ENCODE results near the gene ZNF282. TPM values are rescaled to one million over a fixed set of nuclear protein-coding genes. Genes with fewer than 3 reads are reported as not detected.
"Not testable (repeated sequence)": the region's sequence is repeated elsewhere in the genome, so short reads cannot be mapped to it uniquely, and the experiment has no call there.

ZNF282 gene
- total RNA-seq, 1 experiment from 2014 or later: 7.4 TPM

DNA sequence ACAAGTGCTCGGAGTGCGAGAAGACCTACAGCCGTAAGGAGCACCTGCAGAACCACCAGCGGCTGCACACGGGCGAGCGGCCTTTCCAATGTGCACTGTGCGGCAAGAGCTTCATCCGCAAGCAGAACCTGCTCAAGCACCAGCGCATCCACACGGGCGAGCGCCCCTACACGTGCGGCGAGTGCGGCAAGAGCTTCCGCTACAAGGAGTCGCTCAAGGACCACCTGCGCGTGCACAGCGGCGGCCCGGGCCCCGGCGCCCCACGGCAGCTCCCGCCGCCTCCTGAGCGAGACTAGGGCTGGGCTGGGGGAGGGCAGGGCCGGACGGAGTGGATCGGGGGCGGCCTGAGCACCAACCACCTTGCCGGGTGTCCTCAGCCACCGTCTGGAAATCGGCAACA is 29.0 kb downstream of the ZNF282 start:
- DNase-seq (ENCODE audit: low spot score): no peak

DNA sequence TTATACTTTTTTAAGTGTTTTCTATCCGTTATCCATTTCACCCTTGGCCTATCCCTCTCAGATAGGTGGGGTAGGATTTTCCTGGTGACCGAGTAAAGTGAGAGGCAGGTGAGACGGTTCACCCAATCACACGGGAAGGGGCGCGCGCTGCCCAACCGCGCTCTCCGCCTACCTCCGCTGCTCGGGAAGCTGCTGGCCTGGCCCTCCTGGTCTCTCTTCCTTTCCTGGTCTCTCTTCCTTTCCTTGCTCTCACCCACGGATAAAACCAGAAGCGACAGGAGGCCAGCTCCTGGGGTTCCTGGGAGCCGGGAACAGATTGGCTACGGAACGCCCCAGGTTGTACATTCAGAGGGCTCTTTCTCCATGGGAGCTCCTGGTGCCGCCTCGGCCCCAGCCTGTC is 29.8 kb downstream of the ZNF282 start:
- no peak for DNase-seq (ENCODE audit: low spot score)

DNA sequence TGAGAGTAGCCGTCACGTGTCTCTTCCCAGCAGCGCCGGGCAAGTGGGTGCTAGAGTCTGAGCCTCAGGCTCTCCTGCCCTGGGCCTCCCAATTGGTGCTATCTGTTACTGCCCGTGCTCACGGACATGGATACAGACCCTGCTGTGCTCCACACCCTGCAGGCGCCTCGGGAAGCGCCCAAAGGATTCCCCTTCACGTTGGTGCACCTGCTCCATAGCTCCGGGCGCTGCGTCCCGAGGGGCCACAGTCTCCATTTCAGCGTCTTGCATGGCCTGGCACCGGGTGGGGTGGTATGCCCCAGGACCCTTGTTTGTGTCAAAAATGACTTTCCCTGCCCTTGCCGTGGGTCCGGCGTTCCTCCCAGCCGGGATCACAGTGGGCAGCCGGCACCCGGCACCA is 30.3 kb downstream of the ZNF282 start:
- no peak for DNase-seq (ENCODE audit: low spot score)

DNA sequence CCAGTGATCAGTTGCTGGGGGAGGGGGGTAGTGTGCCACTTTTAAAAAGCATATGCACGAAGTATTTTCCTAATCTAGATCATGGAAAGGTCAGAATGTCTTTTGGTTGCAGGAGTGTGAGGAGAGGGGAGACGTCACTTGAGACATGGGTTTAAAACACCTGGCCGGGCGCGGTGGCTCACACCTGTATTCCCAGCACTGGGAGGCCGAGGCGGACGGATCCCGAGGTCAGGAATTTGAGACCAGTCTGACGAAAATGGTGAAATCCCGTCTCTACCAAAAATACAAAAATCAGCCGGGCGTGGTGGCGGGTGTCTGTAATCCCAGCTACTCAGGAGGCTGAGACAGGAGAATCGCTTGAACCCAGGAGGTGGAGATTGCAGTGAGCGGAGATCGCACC is 31.0 kb downstream of the ZNF282 start:
- DNase-seq (ENCODE audit: low spot score): not testable (repeated sequence)

DNA sequence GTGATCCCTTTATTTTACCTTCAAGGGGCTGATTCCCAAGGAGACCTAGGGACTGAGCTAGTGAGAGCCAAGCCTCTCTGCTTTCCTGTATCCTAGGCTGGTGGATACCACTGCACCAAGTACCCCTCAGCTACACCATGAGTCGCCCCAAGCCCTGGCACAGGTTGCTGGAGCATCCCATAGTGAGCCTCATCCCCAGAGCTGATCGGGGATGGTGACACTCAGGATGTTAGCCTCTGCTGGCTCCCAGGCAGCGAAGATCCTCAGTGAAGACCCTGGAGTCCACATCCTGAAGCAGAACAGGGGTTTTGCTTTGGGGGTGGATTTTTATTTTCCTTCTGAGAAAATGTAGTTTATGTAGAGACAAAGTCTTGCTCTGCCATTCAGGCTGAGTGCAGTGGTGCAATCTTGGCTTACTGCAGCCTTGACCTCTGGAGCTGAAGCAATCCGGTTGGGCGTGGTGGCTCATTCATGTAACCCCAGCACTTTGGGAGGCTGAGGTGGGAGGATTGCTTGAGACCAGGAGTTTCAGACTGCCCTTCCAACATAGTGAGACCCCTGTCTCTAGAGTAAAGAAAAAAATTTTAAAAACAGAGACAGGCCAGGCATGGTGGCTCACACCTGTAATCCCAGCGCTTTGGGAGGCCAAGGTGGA is 31.6 kb downstream of the ZNF282 start:
- no peak for DNase-seq (ENCODE audit: low spot score)

DNA sequence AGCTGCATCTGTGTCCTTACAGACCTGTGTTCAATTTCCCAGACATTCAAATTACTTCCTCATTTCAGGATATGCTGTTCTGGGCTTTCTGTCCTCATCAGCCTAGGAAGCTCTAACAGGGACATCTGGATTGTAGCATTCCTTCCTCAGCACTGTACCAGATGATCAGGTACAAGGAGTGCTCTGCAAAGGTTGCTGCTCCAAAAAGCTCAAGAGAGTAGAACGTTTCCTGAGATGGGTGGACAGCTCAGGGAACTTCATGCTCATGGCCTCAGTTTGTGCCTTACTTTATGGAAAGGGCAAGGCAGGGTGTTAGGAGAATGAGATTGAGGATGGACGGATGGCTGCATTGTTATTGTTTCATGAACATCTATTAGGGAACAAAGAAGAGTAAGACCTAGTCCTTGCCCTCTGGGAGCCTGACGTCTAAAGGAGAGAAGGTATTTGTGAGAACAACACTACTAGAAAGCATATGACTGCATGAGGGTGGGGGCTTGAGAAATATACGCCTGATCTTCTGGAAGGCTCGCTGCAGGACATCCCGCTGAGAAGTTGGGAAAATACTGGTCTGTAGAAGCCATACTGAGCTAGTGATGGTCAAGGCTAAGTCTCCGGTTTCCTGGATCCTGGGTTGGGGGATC is 33.6 kb downstream of the ZNF282 start:
- no peak for DNase-seq (ENCODE audit: low spot score)

DNA sequence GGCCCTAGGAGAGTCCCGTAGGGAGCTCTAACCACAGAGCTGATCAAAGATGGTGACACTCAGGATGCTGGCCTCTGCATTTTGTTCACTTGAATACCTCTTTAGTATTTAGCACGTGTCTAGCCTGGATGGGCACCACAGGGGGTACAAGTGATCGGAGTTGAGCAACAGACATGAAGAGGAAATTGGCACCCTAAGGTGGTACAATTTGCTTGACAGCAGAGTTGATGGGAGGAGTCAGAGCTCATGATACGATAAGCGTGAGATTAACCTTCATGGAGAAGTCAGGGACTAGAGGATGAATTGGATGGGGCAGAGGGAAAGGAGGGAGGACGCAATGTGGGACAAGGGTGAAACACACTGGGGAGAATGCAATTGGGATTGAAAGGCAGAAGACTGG is 34.2 kb downstream of the ZNF282 start:
- DNase-seq (ENCODE audit: low spot score): no peak

DNA sequence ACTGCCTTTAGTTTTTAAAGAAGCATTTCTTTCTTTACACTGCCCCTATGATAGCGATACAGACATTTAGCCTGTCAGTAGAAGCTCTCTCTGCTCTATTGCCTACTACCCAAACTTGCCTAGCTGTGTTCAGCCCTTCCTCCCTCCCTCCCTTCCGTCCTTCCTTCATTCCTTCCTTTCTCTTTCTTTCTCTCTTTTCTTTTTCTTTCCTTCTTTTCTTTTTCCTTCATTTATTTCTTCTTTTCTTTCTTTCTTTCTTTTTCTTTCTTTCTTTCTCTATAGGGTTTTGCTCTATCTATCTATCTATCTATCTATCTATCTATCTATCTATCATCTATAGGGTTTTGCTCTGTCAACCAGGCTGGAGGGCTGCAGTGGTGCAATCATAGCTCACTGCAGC is 37.0 kb downstream of the ZNF282 start:
- DNase-seq (ENCODE audit: low spot score): no peak

DNA sequence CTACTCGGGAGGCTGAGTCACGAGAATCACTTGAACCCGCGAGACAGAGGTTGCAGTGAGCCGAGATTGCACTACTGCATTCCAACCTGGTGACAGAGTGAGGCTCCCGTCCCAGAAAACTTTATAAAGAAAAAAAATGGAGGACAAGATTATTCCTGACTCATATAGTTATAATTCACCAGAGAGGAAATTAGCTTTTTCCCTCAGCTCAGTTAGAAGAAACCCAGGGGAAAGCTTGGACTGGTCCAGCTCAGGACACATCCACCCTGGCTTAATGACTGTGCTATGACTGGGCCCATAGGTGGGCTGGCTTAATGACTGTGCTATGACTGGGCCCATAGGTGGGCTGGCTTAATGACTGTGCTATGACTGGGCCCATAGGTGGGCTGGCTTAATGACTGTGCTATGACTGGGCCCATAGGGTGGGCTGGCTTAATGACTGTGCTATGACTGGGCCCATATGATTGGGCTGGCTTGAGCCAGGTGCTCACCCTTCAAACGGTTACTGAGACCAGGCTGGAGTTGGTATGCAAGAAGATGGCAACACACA is 38.4 kb downstream of the ZNF282 start:
- peak; percentile 39 for DNase-seq (ENCODE audit: low spot score)

DNA sequence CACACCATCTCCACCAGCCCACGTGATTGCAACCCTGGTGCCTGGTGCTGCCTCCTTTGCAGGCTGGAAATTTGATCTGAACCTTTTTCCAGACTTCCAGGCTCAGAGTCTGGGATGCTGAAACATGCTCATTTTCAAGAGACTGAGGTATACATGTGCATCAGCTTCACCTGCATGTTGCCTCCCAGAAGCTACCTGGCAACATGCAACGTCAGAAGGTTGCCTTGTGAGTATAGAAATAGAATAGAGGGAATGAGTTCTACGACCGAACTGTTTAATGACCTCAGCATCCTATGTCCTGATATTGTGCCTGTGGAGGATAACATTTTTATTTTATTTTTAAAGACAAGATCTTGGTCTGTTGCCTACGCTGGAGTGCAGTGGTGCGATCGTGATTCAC is 42.2 kb downstream of the ZNF282 start:
- DNase-seq (ENCODE audit: low spot score): no peak

DNA sequence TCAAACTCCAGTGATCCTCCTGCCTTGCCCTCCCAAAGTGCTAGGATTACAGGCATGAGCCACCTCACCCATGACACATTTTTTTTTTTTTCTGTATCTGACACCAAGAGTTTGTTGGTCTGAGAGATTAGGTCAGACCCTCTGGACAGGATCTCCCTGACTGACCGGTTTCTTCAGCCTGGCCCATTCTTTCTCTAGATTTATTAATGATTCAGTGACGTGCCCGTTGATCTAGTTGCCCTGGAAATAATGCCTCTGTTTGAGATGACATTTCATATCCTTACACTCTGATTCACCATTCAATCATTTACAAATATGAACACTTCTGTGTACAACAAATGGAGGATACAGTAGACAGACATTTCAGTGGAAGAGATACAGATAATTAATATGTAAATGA is 42.7 kb downstream of the ZNF282 start:
- no peak for DNase-seq (ENCODE audit: low spot score)

DNA sequence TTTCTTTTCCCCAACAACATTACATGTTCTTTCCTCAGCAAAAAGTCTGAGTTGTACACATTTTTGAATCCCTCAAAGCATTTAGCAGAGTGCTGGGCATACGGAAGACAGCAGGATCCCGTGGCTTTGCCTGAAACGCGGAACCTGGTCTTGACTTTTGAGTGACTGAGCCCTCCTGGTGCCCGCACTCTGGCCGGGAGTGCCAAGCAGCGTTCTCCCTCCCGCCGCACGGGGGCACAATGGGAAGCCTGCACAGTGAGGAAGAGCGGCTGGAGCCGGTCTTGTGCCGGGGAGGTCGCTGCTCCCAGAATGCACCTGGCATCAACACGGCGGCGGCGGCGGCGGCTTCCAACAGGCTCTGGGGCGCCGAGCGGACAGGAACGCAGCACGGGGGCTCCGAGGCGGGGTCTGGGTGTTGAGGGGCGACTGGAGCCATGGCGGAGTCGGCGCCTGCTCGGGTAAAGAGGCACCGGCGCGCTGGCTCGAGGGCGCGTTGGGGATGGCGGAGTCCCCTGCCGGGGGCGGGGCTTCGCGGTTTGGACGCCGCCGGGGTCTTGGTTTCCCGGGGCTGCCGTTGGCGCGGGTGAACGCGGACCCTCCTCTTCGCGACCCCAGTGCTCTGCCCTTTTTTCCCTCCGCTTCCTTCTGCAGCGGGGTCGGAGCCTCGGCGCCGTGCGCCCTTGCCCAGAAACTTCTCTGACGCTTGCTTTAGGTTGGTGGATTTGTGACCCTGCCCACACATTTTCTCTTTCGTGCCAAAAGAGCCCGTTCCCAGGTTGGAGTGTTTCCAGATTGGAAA is 44.2 kb downstream of the ZNF282 start, which contains the start of gene ZNF212:
Gene ZNF212, plus strand, starts transcription at position 307 of the 799 bp plus-strand sequence. Its CDS starts 128 bp downstream, at position 435.
- peak; percentile 89 for DNase-seq (ENCODE audit: low spot score)

DNA sequence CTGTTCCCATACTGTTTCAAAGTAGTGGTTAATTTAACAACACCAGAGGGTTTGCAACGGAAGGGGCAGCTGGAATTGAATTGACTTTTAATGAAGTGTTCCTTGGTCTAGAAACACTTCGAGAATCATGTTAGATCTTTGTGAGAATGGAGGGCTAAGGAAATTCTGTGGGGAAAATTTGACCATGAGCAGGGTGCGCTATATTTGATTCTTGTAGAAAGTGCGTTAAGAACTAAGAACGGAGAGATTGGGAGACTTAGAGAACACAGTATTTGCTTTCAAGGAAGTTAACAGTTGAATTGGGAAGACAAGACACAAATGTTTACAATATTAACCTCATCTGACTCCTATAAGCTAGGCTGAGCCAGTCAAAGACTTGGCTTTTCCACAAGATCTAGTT is 45.3 kb downstream of the ZNF282 start:
- no peak for DNase-seq (ENCODE audit: low spot score)

DNA sequence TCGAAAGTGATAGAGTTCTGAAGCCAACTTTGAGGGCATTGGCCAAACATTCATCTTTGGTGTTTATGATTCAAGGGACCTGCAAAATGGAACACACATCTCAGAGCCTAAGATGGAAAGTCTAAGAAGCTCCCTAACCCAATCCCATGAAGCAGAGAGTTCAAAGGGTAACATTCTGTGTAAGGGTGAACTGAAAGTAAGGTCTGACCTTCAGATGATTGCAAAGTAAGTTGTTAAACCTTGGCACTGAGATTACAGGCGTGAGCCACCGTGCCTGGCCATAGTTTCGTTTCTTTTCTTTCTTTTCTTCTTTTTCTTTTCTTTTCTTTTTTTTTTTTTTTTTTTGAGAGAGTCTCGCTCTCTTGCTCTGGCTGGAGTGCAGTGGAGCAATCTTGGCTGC is 46.4 kb downstream of the ZNF282 start:
- DNase-seq (ENCODE audit: low spot score): no peak

DNA sequence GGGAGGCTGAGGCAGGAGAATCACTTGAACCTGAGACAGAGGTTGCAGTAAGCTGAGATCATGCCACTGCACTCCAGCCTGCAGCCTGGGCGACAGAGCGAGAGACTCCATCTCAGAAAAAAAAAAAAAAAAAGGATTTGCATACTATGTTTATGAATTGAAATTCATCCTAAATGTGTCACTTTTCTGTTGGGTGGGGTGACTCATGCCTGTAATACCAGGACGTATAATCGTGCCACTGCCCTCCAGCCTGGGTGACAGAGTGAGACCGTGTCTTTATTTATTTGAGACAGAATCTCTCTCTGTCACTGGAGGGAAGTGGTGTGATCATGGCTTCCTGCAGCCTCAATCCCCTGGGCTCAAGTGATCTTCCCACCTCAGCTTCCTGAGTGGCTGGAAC is 49.9 kb downstream of the ZNF282 start:
- DNase-seq (ENCODE audit: low spot score): no peak

DNA sequence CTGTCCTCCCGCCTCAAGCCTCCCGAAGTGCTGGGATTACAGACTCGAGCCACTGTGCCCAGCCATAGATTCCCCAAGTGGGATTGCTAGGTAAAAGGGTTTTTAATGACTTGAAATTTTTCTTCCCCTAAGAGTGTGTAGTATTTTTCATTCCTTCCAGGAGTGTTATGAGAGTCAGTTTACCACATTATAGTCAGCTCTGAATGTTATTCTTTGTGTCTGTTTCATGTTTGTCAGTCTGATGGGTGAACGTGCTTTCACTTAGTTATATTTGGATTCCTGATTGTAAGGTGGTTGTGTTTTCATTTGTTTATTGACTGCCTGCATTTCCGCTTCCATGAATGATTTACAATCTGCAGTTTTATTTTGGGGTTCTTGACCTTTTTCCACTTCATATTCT is 50.4 kb downstream of the ZNF282 start:
- DNase-seq (ENCODE audit: low spot score): no peak

DNA sequence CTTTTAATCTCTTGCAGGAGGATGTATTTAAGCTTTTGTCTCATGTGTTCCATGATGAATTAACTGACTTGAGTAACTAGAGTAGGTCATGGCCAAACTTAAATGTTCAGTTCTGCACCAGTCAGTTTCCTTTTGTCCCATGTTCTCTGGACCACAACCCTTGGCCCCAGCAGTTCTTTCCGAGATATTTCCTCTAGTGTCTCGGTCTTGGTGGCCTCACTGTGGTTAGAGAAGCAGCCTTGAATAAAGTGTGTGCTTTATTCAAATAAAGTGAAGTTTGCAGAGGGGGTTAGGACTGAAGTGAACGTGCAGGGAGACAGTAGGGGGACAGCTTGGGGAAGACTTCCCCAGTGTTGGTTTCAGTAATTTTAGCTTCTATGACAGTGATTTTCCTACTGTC is 53.4 kb downstream of the ZNF282 start:
- no peak for DNase-seq (ENCODE audit: low spot score)

DNA sequence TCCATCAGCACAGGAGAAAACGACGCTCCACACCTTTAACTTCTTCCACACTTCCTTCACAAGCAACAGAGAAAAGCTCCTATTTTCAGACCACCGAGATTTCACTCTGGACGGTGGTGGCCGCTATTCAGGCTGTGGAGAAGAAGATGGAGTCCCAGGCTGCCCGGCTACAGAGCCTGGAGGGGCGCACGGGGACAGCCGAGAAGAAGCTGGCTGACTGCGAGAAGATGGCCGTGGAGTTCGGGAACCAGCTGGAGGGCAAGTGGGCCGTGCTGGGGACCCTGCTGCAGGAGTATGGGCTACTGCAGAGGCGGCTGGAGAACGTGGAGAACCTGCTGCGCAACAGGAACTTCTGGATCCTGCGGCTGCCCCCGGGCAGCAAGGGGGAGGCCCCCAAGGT is 54.8 kb downstream of the ZNF282 start:
- not testable (repeated sequence) for DNase-seq (ENCODE audit: low spot score)

DNA sequence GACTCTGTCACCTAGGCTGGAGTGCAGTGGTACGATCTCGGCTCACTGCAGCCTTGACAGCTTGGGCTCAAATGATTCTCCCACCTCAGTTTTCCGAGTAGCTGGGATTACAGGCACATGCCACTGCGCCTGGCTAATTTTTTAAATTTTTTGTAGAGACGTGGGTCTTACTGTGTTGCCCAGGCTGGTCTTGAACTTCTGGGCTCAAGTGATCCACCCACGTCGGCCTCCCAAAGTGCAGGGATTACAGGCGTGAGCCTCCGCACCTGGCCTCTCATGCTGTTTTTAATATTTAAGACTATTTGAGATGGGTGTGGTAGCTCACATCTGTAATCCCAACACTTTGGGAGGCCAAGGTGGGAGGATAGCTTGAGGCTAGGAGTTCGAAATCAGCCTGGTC is 56.2 kb downstream of the ZNF282 start:
- not testable (repeated sequence) for DNase-seq (ENCODE audit: low spot score)

DNA sequence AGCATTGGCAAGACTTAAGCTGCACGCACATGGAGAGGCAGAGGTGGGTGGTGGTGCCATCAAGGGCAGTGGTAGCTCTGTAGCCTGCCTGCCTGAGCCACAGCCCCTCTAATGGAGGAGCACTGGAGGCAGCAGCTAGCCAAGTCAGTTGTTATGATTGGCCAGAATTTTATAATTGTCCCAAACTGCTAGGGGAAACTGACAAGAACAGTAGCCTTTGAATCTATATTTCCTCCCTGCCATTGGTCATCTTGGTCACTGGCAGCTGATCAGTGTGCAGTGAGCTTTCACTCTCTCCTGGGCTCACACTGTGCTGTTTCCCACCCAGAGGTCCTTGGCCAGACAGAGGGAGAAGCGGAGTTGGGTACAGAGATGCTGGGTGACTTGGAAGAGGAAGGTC is 57.0 kb downstream of the ZNF282 start:
- DNase-seq (ENCODE audit: low spot score): no peak

DNA sequence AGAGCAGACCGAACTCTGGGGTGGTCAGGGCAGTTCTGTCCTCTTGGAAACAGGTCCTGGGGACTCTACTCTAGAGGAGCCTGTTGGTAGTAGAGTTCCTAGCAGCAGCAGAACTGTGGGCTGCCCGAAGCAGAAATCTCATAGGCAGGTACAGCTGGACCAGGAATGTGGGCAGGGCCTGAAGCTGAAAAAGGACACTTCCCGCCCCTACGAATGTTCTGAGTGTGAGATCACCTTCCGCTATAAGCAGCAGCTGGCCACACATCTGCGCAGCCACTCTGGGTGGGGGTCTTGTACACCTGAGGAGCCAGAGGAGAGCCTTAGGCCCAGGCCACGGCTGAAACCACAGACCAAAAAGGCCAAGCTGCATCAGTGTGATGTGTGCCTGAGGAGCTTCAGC is 58.3 kb downstream of the ZNF282 start:
- no peak for DNase-seq (ENCODE audit: low spot score)

DNA sequence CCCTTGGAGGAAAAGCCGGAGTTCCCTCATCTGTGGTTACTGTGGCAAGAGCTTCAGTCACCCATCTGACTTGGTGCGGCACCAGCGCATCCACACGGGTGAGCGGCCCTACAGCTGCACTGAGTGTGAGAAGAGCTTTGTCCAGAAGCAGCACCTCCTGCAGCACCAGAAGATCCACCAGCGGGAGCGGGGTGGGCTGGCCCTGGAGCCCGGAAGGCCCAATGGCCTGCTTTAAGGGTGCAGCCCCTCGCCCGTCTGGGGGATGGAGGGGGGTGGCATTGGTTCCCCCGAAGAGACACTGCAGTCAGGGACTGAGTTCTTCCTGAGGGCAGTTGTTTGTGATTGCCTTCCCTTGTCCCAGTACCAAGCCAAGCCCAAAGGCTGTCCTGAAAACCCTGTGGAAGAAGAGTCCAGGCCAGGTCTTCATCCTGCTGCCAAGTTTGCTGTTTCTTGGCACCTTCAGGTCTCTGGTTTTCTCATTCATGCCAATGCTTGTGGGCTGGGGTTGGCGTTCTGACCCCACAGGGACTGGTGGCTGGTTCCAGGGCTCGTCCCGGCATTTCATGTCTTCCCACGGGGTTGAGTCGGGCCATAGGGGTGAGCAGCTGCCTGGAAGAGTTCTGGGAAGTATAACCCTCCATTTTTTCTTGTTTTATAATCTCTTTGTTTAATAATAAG is 59.0 kb downstream of the ZNF282 start:
- DNase-seq (ENCODE audit: low spot score): no peak
